ENCODE results near the gene FGGY. TPM values are rescaled to one million over a fixed set of nuclear protein-coding genes. Genes with fewer than 3 reads are reported as not detected.
"Not testable (repeated sequence)": the region's sequence is repeated elsewhere in the genome, so short reads cannot be mapped to it uniquely, and the experiment has no call there.

FGGY gene
- total RNA-seq, 2 experiments from 2014 or later = 6.6 to 9.7 TPM

GRCh38 chr1:59695252-59695651 lies 398.4 kb downstream of the FGGY start:
- Mint-ChIP-seq H3K27me3 (no peaks in the 10 kb centered on the region), H3K27ac (no peak overlapping the region), H3K4me1 (peaks cover 20% of the 10 kb centered on the region), H3K9me3 (no peaks in the 10 kb centered on the region), H3K36me3 (no peaks in the 10 kb centered on the region), H3K4me3 (no peak overlapping the region)
- no peak for DNase-seq

DNA sequence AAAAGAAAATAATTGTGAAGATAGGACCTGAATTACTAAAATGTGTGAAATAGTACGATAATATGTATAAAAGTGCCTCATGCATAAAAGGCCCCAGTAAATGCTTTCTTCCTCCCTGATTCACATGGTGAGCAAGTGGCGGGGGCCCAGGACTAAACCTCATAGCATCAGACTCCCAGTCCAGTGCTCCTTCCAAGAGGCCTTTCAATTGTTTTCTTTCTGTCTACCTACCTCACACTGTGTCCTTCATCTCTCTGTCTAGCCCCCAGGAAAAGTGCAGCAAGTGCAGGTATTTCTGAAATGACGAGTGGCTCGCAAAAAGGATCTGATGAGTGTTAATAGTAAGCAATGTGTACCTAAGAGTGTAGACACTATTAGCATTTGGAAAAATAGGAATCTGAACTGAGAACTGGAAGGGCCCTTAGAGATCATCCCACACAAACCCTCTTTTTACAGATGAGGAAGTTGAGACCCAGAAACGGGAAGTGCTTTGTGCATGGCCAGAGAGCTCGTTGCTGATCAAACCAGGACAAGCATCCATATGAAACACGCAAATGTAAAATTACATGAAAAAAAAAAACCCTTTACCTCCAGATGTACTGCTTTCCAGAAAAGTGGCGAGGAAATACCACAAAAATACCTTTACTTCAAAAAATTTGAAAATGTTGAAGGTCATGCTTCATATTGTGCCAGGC lies 399.7 kb downstream of the FGGY start:
- Mint-ChIP-seq H3K9me3 (no peaks in the 10 kb centered on the region), H3K4me3 (no peak overlapping the region), H3K4me1 (peaks cover 20% of the 10 kb centered on the region), H3K27ac (peak overlapping the region; percentile 27), H3K36me3 (no peaks in the 10 kb centered on the region), H3K27me3 (no peaks in the 10 kb centered on the region)
- DNase-seq = no peak

- no peaks in the 10 kb centered on the region for H3K36me3 Mint-ChIP-seq
- H3K27me3 Mint-ChIP-seq = no peaks in the 10 kb centered on the region
- H3K27ac Mint-ChIP-seq = peak overlapping the region; percentile 27
- peak overlapping the region; percentile 49 for H3K4me3 Mint-ChIP-seq
- DNase-seq = peak; percentile 21
- H3K4me1 Mint-ChIP-seq = peaks cover 20% of the 10 kb centered on the region
- H3K9me3 Mint-ChIP-seq = no peaks in the 10 kb centered on the region
Observed at GRCh38 chr1:59697150-59697800, 400.4 kb downstream of the FGGY start.

DNA sequence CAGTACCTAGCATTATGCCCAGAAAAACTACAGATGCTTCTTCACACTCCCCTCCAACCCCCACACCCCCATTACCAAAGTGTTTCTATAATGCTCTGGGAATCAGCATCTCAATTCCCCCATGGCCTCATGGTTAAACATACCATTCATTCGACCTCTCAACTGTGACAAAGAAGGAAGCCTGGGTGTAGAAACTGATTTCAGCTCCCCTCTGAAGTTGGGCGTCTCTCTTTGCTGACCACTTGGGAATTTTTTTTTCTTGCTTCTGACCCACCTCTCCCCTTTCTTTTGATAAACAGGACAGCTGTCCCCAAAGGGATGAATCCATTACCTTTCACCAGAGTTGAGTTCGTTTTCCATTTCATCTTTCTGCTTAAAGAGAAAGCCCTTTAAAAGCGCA lies 401.5 kb downstream of the FGGY start:
- no peak for DNase-seq
- Mint-ChIP-seq H3K4me1 (peaks cover 20% of the 10 kb centered on the region), H3K9me3 (no peaks in the 10 kb centered on the region), H3K27me3 (no peaks in the 10 kb centered on the region), H3K27ac (no peak overlapping the region), H3K4me3 (no peak overlapping the region), H3K36me3 (no peaks in the 10 kb centered on the region)

DNA sequence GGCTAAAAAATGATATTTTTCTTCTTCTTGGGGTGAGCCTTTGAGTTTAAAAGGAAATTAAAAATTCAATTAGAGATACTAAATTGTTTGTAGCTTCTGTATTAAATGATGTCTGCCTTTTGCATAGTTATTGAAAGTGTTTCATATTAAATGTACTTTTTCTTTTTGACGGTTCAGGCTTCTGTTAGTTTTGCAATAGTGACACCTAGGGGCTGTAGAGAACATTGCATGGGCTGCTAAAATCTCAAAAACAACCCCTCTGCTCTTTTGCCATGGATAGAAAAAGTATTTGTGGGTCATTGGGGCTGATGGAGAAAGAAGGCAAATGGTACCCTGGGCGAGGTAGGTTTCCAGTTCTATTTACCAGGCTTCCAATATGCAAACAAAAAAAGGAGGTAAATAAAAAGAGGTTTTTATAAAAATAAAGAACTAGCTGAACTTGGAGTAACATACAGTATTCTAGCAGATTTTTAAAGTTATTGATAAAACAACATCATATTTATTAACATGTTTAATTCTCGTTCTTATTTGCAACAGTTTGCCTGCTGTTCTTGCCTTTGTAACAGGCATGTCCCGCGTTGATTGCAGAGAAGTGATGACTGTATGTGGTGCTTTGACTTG lies 402.4 kb downstream of the FGGY start:
- DNase-seq = no peak
- Mint-ChIP-seq H3K27ac (no peak overlapping the region), H3K4me3 (no peak overlapping the region), H3K27me3 (no peaks in the 10 kb centered on the region), H3K9me3 (no peaks in the 10 kb centered on the region), H3K4me1 (peaks cover 20% of the 10 kb centered on the region), H3K36me3 (no peaks in the 10 kb centered on the region)

DNA sequence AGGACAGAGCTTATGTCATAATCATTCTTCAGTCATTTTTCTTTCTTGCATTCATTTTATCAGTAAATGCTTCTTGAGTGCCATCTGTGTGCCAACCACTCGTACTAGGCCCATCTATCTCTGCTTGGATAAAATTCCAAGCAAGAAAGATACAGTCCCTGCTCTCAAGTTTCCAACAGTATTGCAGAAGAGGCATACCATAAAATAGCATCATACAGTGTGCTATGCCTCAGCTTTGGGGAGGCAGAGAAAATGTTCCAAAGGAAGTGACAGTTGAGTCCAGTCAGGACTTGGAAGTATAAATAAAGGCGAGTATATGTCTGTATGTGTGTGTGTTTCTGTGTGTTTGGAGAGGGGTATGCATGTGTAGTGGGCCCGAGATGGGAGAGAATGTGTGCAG lies 404.5 kb downstream of the FGGY start:
- no peaks in the 10 kb centered on the region for H3K9me3 Mint-ChIP-seq
- DNase-seq = no peak
- no peaks in the 10 kb centered on the region for H3K36me3 Mint-ChIP-seq
- no peak overlapping the region for H3K27ac Mint-ChIP-seq
- H3K4me1 Mint-ChIP-seq = peaks cover 19% of the 10 kb centered on the region
- H3K4me3 Mint-ChIP-seq = no peak overlapping the region
- H3K27me3 Mint-ChIP-seq = no peaks in the 10 kb centered on the region

- Mint-ChIP-seq H3K9me3 (no peaks in the 10 kb centered on the region), H3K27ac (no peak overlapping the region), H3K36me3 (no peaks in the 10 kb centered on the region), H3K4me3 (no peak overlapping the region), H3K27me3 (no peaks in the 10 kb centered on the region), H3K4me1 (peaks cover 3% of the 10 kb centered on the region)
- no peak for DNase-seq
Observed at GRCh38 chr1:59703226-59703917, 406.5 kb downstream of the FGGY start.

DNA sequence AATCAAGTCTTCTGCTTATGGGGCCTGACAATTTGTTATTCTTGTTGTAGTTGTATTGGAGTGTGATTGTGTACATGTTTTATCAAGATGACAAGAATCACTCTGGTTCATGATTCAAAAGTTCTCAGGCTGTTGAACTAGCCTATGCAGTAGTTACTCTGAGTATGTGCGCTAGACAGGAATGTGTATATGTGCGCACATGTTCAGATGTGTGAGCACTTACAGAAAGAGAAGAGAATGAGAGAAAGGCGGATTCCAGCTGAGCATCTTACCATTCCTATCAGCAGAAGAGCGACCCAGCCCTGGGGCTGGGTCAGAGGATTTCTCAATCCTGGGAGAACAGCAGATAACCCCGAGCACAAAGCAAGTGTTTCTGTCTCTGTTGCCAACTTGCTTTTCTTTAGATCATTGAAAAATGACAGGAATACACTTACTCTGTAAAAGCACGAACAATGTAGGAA lies 407.1 kb downstream of the FGGY start:
- Mint-ChIP-seq H3K27ac (no peak overlapping the region), H3K27me3 (no peaks in the 10 kb centered on the region), H3K4me3 (no peak overlapping the region), H3K4me1 (peaks cover 3% of the 10 kb centered on the region), H3K9me3 (no peaks in the 10 kb centered on the region), H3K36me3 (no peaks in the 10 kb centered on the region)
- no peak for DNase-seq

- Mint-ChIP-seq H3K27ac (no peak overlapping the region), H3K4me3 (no peak overlapping the region), H3K4me1 (no peaks in the 10 kb centered on the region), H3K27me3 (no peaks in the 10 kb centered on the region), H3K9me3 (no peaks in the 10 kb centered on the region), H3K36me3 (peaks cover 5% of the 10 kb centered on the region)
- DNase-seq = no peak
Observed at GRCh38 chr1:59704716-59705115, 407.8 kb downstream of the FGGY start.

DNA sequence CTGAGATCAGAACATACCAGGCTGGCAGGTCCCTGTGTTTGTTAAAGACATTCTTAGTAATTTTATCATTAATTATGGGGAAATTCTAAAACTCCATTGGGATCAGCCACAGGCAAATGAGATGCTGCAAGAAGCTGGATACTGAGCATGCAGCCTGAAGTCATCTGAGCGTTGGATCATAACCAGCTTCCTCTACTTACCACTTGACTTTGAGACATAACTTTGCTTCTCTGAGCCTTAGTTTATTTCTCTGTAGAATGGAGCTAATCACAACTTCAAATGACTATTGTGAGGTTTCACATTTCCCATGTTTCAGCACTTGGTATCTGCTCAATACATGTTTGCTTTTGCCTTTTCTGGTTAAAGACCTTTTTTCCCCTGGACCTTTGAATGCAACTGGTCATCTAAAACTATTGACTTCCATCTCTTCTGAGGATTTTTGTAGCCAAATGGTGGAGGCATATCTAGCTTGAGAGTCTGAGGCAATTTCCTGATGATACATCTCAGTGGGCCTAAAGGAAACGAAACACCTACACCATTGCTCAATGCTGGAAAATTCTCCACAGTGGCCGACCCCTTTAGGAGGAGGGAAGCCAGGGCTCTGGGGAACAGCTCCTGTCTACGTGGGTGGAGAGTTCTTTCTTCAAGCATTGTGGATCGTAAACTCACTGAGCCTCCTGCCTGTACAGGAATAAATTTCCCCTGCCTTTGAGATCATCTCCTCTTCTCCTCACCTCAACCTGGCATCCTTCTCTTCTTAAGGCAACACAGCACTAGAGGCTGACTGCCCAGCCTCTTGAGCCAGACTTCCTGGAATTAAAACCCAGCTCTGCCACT lies 408.8 kb downstream of the FGGY start:
- Mint-ChIP-seq H3K4me1 (no peaks in the 10 kb centered on the region), H3K27ac (no peak overlapping the region), H3K27me3 (no peaks in the 10 kb centered on the region), H3K36me3 (peaks cover 8% of the 10 kb centered on the region), H3K4me3 (no peak overlapping the region), H3K9me3 (peaks cover 2% of the 10 kb centered on the region)
- DNase-seq = no peak

GRCh38 chr1:59706303-59706599 lies 409.4 kb downstream of the FGGY start:
- no peak overlapping the region for H3K27ac Mint-ChIP-seq
- peaks cover 4% of the 10 kb centered on the region for H3K9me3 Mint-ChIP-seq
- no peaks in the 10 kb centered on the region for H3K27me3 Mint-ChIP-seq

GRCh38 chr1:59707178-59707791 lies 410.4 kb downstream of the FGGY start:
- peaks cover 8% of the 10 kb centered on the region for H3K36me3 Mint-ChIP-seq
- peaks cover 4% of the 10 kb centered on the region for H3K9me3 Mint-ChIP-seq
- no peak for DNase-seq
- H3K27me3 Mint-ChIP-seq = no peaks in the 10 kb centered on the region
- H3K4me1 Mint-ChIP-seq = no peaks in the 10 kb centered on the region
- H3K4me3 Mint-ChIP-seq = no peak overlapping the region
- no peak overlapping the region for H3K27ac Mint-ChIP-seq

More at GRCh38 chr1:59706303-59706599, 409.4 kb downstream of the FGGY start:
- peaks cover 8% of the 10 kb centered on the region for H3K36me3 Mint-ChIP-seq
- DNase-seq = no peak
- H3K4me1 Mint-ChIP-seq = no peaks in the 10 kb centered on the region
- no peak overlapping the region for H3K4me3 Mint-ChIP-seq

GRCh38 chr1:59709333-59709732 lies 412.4 kb downstream of the FGGY start:
- H3K36me3 Mint-ChIP-seq = peaks cover 8% of the 10 kb centered on the region
- DNase-seq = no peak
- no peaks in the 10 kb centered on the region for H3K27me3 Mint-ChIP-seq
- H3K9me3 Mint-ChIP-seq = peaks cover 4% of the 10 kb centered on the region
- no peaks in the 10 kb centered on the region for H3K4me1 Mint-ChIP-seq
- no peak overlapping the region for H3K4me3 Mint-ChIP-seq
- H3K27ac Mint-ChIP-seq = no peak overlapping the region

- H3K4me1 Mint-ChIP-seq, H3K4me3 Mint-ChIP-seq, DNase-seq, H3K27me3 Mint-ChIP-seq, H3K9me3 Mint-ChIP-seq, H3K27ac Mint-ChIP-seq, H3K36me3 Mint-ChIP-seq: not testable (repeated sequence)
Observed at GRCh38 chr1:59710920-59711319, 414.0 kb downstream of the FGGY start.
